Measurements from ENCODE around the gene CTAGE15. TPM values are rescaled to one million over a fixed set of nuclear protein-coding genes. Genes with fewer than 3 reads are reported as not detected.
"Not testable (repeated sequence)": the region's sequence is repeated elsewhere in the genome, so short reads cannot be mapped to it uniquely, and the experiment has no call there.

The CTAGE15 gene
- total and polyA plus RNA-seq, 3 experiments from 2014 or later = 0.29 to 0.44 TPM; not detected in 1

DNA sequence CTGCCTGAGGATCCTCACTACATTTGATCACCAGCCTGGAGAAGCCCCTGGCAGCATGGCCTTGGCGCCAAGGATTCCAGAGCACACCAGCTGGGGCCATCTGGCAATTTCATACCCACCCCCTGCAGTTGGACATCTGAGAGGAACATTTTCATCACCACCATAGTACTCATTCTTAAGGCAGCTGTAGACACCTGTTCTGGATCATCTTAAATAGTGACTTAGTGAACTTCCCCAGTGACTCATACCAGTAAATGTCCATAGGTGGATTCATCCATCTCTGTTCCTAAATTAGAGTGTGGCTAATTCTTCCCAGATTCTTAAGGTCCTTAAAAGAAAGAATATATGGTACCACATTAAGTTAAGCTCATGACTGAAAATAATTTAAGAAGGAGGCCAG, 45.6 kb downstream of the CTAGE15 start:
- H3K4me3 Mint-ChIP-seq; H3K36me3 Mint-ChIP-seq; DNase-seq; H3K4me1 ChIP-seq (ENCODE audit: insufficient read depth, low read length); H3K27me3 ChIP-seq (ENCODE audit: insufficient read depth, low read length, poor library complexity, severe bottlenecking); H3K9me3 ChIP-seq (ENCODE audit: low read length); POLR2A ChIA-PET; CTCF ChIA-PET; H3K4me3 ChIP-seq (ENCODE audit: low read length); H3K9me3 Mint-ChIP-seq; H3K36me3 ChIP-seq (ENCODE audit: insufficient read depth, low read length); H3K27me3 Mint-ChIP-seq; H3K27ac ChIP-seq (ENCODE audit: low read depth, low read length); H3K4me1 Mint-ChIP-seq; H3K27ac Mint-ChIP-seq: not testable (repeated sequence)

DNA sequence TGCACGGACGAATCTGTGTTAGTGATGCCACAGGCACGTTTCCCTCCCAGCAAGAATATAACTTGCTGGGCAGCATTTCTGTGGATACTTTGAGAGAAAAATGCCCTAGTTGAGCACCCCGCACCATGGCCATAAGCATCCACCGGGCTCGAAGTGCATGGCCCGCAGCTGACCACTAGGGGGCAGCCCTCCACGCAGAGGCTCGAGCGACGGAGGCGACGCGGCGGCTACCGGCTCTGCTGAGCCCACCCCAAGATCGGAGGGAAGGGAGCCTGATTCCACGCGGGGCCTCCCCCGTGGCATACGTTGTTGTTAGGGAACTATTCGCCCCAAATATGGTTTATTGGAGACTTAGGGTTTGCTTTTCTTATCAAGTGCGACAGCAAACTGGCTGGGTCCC, 48.5 kb downstream of the CTAGE15 start:
- H3K27me3 Mint-ChIP-seq; H3K36me3 ChIP-seq (ENCODE audit: insufficient read depth, low read length); H3K9me3 ChIP-seq (ENCODE audit: low read length); DNase-seq; POLR2A ChIA-PET; H3K27ac Mint-ChIP-seq; H3K9me3 Mint-ChIP-seq; H3K4me1 Mint-ChIP-seq; H3K4me3 Mint-ChIP-seq; H3K27me3 ChIP-seq (ENCODE audit: insufficient read depth, low read length, poor library complexity, severe bottlenecking); H3K4me3 ChIP-seq (ENCODE audit: low read length); H3K36me3 Mint-ChIP-seq; H3K27ac ChIP-seq (ENCODE audit: low read depth, low read length); CTCF ChIA-PET; H3K4me1 ChIP-seq (ENCODE audit: insufficient read depth, low read length): not testable (repeated sequence)

DNA sequence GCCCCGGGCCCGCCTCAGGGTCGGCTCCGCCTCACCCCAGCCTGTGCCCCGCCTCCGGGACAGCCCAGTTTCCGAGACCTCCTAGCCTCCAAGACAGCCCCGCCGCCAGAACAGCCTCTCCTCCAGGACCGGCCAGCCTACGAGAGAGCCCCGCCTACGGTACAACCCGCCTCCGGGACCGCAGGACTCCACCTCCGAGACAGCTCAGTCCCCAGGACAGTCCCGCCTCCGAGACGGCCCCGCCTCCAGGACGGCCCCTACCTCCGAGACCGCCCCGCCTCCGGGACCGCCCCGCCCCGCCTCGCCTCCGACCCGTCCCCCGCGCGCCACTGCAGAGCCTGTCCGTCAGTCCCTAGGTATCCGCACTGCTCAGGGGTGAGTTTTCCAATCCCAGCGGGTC, 49.0 kb downstream of the CTAGE15 start, which contains the start of gene TCAF2:
TSS of gene TCAF2 (plus strand) at position 329 of the 400 bp plus-strand sequence.
- peak within 1 kb of the TSS in 1 of 8 donors; percentile 79 for H3K27ac Mint-ChIP-seq
- peak in 1 of 5 donors; percentile 78 for DNase-seq

DNA sequence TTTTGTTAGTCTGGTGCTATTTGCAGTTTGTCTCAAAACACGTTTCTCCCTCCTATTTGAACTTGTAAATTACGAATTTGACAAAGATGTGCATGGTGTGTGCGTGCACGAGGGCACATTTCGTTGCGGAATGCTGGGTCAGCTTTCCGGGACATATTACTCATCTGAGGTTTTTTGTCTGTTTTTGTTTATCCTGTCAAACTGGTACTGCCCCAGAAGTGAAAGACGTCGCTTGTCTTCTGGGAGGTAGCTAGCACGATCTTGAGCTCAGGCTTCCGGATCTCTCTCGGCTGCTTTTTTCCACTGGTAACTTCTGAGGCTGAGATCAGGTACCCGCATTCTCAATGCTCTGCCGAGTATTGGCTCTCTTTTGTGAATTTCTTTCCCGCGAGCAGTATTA, 49.6 kb downstream of the CTAGE15 start:
- H3K9me3 ChIP-seq (ENCODE audit: low read length); H3K4me1 ChIP-seq (ENCODE audit: insufficient read depth, low read length); H3K27me3 Mint-ChIP-seq; H3K4me3 ChIP-seq (ENCODE audit: low read length); DNase-seq; H3K36me3 Mint-ChIP-seq; H3K36me3 ChIP-seq (ENCODE audit: insufficient read depth, low read length); H3K27ac ChIP-seq (ENCODE audit: low read depth, low read length); H3K27me3 ChIP-seq (ENCODE audit: insufficient read depth, low read length, poor library complexity, severe bottlenecking); CTCF ChIA-PET; H3K9me3 Mint-ChIP-seq; POLR2A ChIA-PET; H3K4me1 Mint-ChIP-seq: not testable (repeated sequence)
- peak overlapping the region in 1 of 7 donors; percentile 83 for H3K4me3 Mint-ChIP-seq
- peak overlapping the region in 1 of 8 donors; percentile 79 for H3K27ac Mint-ChIP-seq

More for the DNA sequence above, 49.0 kb downstream of the CTAGE15 start, which contains the start of gene TCAF2:
- H3K4me1 Mint-ChIP-seq; H3K9me3 ChIP-seq (ENCODE audit: low read length); H3K4me1 ChIP-seq (ENCODE audit: insufficient read depth, low read length); H3K27me3 ChIP-seq (ENCODE audit: insufficient read depth, low read length, poor library complexity, severe bottlenecking); CTCF ChIA-PET; H3K36me3 ChIP-seq (ENCODE audit: insufficient read depth, low read length); H3K4me3 ChIP-seq (ENCODE audit: low read length); H3K36me3 Mint-ChIP-seq; H3K27ac ChIP-seq (ENCODE audit: low read depth, low read length); H3K27me3 Mint-ChIP-seq; H3K9me3 Mint-ChIP-seq; POLR2A ChIA-PET: not testable (repeated sequence)
- H3K4me3 Mint-ChIP-seq = peak within 1 kb of the TSS in 2 of 7 donors; percentile 57 to 83

DNA sequence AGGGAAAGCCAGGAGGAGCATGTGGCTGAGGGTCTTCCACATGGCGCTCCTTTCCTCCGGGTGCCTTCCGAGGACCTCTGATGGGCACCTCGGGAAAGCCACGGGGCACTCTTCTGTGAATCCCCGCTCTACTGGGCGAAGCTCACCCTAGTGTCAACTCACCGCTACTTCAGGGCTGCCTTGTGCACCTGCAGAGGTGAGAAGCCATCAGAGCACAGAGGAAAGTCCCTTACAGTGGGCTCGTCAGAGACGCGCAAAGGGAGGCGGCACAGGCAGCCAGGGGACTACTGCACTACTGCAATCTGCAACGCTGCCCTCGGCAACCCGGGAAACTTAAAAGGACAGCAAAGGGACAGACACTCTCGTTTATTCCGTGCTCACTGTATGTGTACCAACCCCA, 50.5 kb downstream of the CTAGE15 start:
- H3K27ac Mint-ChIP-seq; H3K27me3 ChIP-seq (ENCODE audit: insufficient read depth, low read length, poor library complexity, severe bottlenecking); H3K36me3 ChIP-seq (ENCODE audit: insufficient read depth, low read length); H3K9me3 ChIP-seq (ENCODE audit: low read length); POLR2A ChIA-PET; DNase-seq; H3K36me3 Mint-ChIP-seq; H3K4me3 ChIP-seq (ENCODE audit: low read length); H3K4me1 Mint-ChIP-seq; H3K4me1 ChIP-seq (ENCODE audit: insufficient read depth, low read length); CTCF ChIA-PET; H3K4me3 Mint-ChIP-seq; H3K9me3 Mint-ChIP-seq; H3K27ac ChIP-seq (ENCODE audit: low read depth, low read length); H3K27me3 Mint-ChIP-seq: not testable (repeated sequence)

Other genes with a start within 250 kb of the CTAGE15 start
- 1 to 10 TPM; 2.4 to 2.8 TPM for gene FAM131B, start 209.1 kb upstream of the CTAGE15 start, total RNA-seq
- gene FAM131B, start 209.1 kb upstream of the CTAGE15 start, polyA plus RNA-seq = 1.6 TPM
- 100 to 1,000 TPM; 101 to 104 TPM for gene ZYX, start 190.5 kb upstream of the CTAGE15 start, total RNA-seq
- gene ZYX, start 190.5 kb upstream of the CTAGE15 start, polyA plus RNA-seq = 143 TPM
- 1 to 10 TPM; 2.8 to 3.1 TPM for gene EPHA1, start 162.9 kb upstream of the CTAGE15 start, total RNA-seq
- 4.6 TPM for gene EPHA1, start 162.9 kb upstream of the CTAGE15 start, polyA plus RNA-seq
- not detected for gene TAS2R60, start 128.3 kb upstream of the CTAGE15 start, total RNA-seq
- gene TAS2R60, start 128.3 kb upstream of the CTAGE15 start, polyA plus RNA-seq = not detected
- gene TAS2R41, start 93.9 kb upstream of the CTAGE15 start, total RNA-seq = not detected
- not detected for gene TAS2R41, start 93.9 kb upstream of the CTAGE15 start, polyA plus RNA-seq
- 10 to 100 TPM; 18.0 to 18.2 TPM for gene TCAF2, start 49.2 kb downstream of the CTAGE15 start, total RNA-seq
- 8.3 TPM for gene TCAF2, start 49.2 kb downstream of the CTAGE15 start, polyA plus RNA-seq
- gene CTAGE6, start 185.9 kb downstream of the CTAGE15 start, total RNA-seq = under 1 TPM; 0.26 to 0.60 TPM
- not detected for gene CTAGE6, start 185.9 kb downstream of the CTAGE15 start, polyA plus RNA-seq